Tibial artery (tissue), 4 donors: ENCODE measurements around the gene IFNGR2.
A peak's percentile ranks its signal among the peaks of the same experiment; 100 is the strongest.

ENCODE experiments used
- DNase-seq, 2 donors: peaks; one replicate each; pipeline ENCODE4 v3.0.0-alpha.2; 2019
- H3K27ac ChIP-seq, 2 donors: fragments of 200-600 bp; sonication (generic) in 1 of 2; 1 replicate in 1 of 2; 2 replicates in 1 of 2; pipeline ENCODE4 v1.5.1; 2018 to 2019; ENCODE audit warnings: mild to moderate bottlenecking in 1 of 2
- H3K27me3 ChIP-seq, 2 donors: fragments of 200-600 bp; sonication (generic) in 1 of 2; one replicate each; pipeline versions ENCODE4 v1.5.1 to v1.6.0; 2016 to 2019
- H3K36me3 ChIP-seq, 3 donors: fragments of 200-600 bp; sonication (generic) in 2 of 3; one replicate each; pipeline ENCODE4 v1.5.1; 2016 to 2019; ENCODE audit warnings: mild to moderate bottlenecking in 2 of 3
- H3K4me1 ChIP-seq, 4 donors: fragments of 200-600 bp; sonication (generic) in 2 of 4; 1 replicate in 3 of 4; 2 replicates in 1 of 4; pipeline ENCODE4 v1.5.1; 2016 to 2019
- H3K4me3 ChIP-seq, 2 donors: fragments of 200-600 bp; sonication (generic) in 1 of 2; 1 replicate in 1 of 2; 2 replicates in 1 of 2; pipeline ENCODE4 v1.5.1; 2018 to 2019; ENCODE audit warnings: mild to moderate bottlenecking in 2 of 2
- H3K9me3 ChIP-seq, 3 donors: fragments of 200-600 bp; sonication (generic) in 1 of 3; one replicate each; pipeline ENCODE4 v1.5.1; 2016 to 2019
- intact Hi-C: fragments of 100-400 bp; cut with DNase I; formaldehyde crosslinking; loops from one replicate; pipeline ENCODE4 v1.15.0; 2023; ENCODE audit warnings: low total_unique reads
- TF ChIP-seq, protein P1 (sequence below), 2 experiments: fragments of 200-600 bp in 1 of 2; fragments of 450-650 bp in 1 of 2; IDR thresholded peaks; one replicate each; pipeline ENCODE4 v1.5.1; 2017 to 2019; ENCODE audit warnings: antibody characterized with exemption in 2 of 2, mild to moderate bottlenecking in 1 of 2, moderate library complexity in 1 of 2

IFNGR2 gene

GRCh38 chr21:33383056-33383888, 19.9 kb upstream of the IFNGR2 start:
- intact Hi-C loops = no loop called here
- Histone ChIP-seq H3K27me3 (no peaks in the 10 kb centered on the region), H3K4me3 (peak overlapping the region; percentile 20 to 21), H3K9me3 (no peaks in the 10 kb centered on the region), H3K4me1 (peaks cover 0 to 35% (median 25%) of the 10 kb centered on the region in 4 donors), H3K27ac (peak overlapping the region; percentile 43 to 44), H3K36me3 (no peaks in the 10 kb centered on the region)
- peak; percentile 71 to 76 for DNase-seq
- TF ChIP-seq, protein P1, sequence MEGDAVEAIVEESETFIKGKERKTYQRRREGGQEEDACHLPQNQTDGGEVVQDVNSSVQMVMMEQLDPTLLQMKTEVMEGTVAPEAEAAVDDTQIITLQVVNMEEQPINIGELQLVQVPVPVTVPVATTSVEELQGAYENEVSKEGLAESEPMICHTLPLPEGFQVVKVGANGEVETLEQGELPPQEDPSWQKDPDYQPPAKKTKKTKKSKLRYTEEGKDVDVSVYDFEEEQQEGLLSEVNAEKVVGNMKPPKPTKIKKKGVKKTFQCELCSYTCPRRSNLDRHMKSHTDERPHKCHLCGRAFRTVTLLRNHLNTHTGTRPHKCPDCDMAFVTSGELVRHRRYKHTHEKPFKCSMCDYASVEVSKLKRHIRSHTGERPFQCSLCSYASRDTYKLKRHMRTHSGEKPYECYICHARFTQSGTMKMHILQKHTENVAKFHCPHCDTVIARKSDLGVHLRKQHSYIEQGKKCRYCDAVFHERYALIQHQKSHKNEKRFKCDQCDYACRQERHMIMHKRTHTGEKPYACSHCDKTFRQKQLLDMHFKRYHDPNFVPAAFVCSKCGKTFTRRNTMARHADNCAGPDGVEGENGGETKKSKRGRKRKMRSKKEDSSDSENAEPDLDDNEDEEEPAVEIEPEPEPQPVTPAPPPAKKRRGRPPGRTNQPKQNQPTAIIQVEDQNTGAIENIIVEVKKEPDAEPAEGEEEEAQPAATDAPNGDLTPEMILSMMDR (IDR thresholded peaks at IDR 0.05) = no peak

GRCh38 chr21:33384841-33385331, 18.3 kb upstream of the IFNGR2 start:
- Histone ChIP-seq H3K4me1 (peaks cover 0 to 30% (median 20%) of the 10 kb centered on the region in 4 donors), H3K27me3 (no peaks in the 10 kb centered on the region), H3K27ac (no peak overlapping the region), H3K4me3 (no peak overlapping the region), H3K9me3 (no peaks in the 10 kb centered on the region), H3K36me3 (no peaks in the 10 kb centered on the region)
- intact Hi-C loops = no loop called here
- TF ChIP-seq, protein P1 (IDR thresholded peaks at IDR 0.05) = no peak
- DNase-seq = no peak

DNA sequence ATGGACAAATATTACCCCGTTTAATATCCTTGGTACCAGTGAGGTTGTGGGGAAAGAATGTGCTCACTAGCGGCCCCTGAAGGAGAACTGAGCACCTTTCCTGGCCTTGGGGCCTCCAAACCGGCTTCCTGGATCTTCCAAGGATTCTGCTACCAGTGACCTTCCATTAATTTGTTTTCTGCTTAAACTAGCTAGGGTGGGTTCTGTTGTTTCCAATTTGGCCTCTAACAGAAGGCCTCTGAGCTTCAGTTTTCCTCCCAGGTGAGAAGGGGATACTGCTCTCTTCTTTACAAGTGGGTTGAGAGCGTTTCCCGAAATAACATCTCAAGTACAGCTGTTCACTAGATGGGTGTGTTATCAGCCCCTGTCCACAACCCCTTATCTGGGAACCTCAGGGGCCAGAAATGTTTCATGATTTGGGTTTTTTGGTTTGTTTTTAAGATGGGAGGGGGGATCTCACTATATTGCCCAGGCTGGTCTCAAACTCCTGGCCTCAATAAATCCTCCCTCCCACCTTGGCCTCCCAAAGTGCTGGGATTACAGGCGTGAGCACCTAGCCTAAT, 16.9 kb upstream of the IFNGR2 start:
- TF ChIP-seq, protein P1 (IDR thresholded peaks at IDR 0.05) = no peak
- Histone ChIP-seq H3K36me3 (no peaks in the 10 kb centered on the region), H3K27ac (no peak overlapping the region), H3K9me3 (no peaks in the 10 kb centered on the region), H3K27me3 (no peaks in the 10 kb centered on the region), H3K4me1 (peaks cover 0 to 17% (median 10%) of the 10 kb centered on the region in 4 donors), H3K4me3 (no peak overlapping the region)
- intact Hi-C loops = no loop called here
- DNase-seq = no peak

DNA sequence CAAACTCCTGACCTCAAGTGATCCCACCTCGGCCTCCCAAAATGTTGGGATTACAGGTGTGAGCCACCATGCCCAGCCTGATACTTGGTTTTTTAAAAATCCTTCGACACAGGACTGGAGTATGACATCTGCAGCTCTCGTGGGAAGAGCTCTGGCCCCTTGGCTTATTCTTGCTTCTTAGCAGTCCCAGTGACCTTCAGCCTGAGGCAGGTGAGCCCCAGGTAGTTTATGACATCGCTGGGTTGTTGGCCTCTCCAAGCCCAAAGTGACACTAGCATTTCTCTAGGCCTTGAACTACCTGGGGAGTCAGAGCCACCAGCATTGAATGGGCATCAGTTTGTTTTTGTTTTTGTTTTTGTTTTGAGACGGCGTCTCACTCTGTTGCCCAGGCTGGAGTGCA, 15.9 kb upstream of the IFNGR2 start:
- intact Hi-C loops = no loop called here
- no peak for DNase-seq
- Histone ChIP-seq H3K4me1 (peaks cover 0 to 15% (median 10%) of the 10 kb centered on the region in 4 donors), H3K27ac (no peak overlapping the region), H3K27me3 (no peaks in the 10 kb centered on the region), H3K9me3 (no peaks in the 10 kb centered on the region), H3K36me3 (no peaks in the 10 kb centered on the region), H3K4me3 (no peak overlapping the region)
- TF ChIP-seq, protein P1 (IDR thresholded peaks at IDR 0.05) = no peak

GRCh38 chr21:33388188-33388587, 15.0 kb upstream of the IFNGR2 start:
- no peak for DNase-seq
- Histone ChIP-seq H3K4me1 (peaks cover 0 to 13% (median 3%) of the 10 kb centered on the region in 4 donors), H3K27ac (no peak overlapping the region), H3K27me3 (no peaks in the 10 kb centered on the region), H3K36me3 (no peaks in the 10 kb centered on the region), H3K4me3 (no peak overlapping the region), H3K9me3 (no peaks in the 10 kb centered on the region)
- TF ChIP-seq, protein P1 (IDR thresholded peaks at IDR 0.05) = no peak
- intact Hi-C loops = no loop called here
